Neuronal stem cell (in vitro differentiated cells): ENCODE measurements around the gene HIC1.

ENCODE experiments used
- DNase-seq: peaks from one replicate; pipeline ENCODE4 v3.0.0-alpha.2; 2013; ENCODE audit warnings: low spot score
- H2AFZ ChIP-seq: one replicate; pipeline ENCODE4 v1.6.1; 2013; ENCODE audit warnings: mild to moderate bottlenecking, low read length, inconsistent platforms
- H2AK5ac ChIP-seq: 2 replicates; pipeline ENCODE4 v1.6.1; 2013; ENCODE audit warnings: low read depth, mild to moderate bottlenecking, inconsistent platforms, low read length, moderate library complexity, mixed read lengths
- H2BK120ac ChIP-seq: 2 replicates; pipeline ENCODE4 v1.6.1; 2013; ENCODE audit warnings: low read depth, mild to moderate bottlenecking, inconsistent platforms, low read length, moderate library complexity, mixed read lengths
- H2BK12ac ChIP-seq: one replicate; pipeline ENCODE4 v1.6.1; 2013; ENCODE audit warnings: low read length, inconsistent platforms
- H2BK15ac ChIP-seq: 2 replicates; pipeline ENCODE4 v1.6.1; 2013; ENCODE audit warnings: mild to moderate bottlenecking, low read length, inconsistent platforms, mixed read lengths
- H2BK5ac ChIP-seq: one replicate; pipeline ENCODE4 v1.6.1; 2013; ENCODE audit warnings: inconsistent platforms, mild to moderate bottlenecking, low read length, moderate library complexity
- H3K14ac ChIP-seq: one replicate; pipeline ENCODE4 v1.6.1; 2013; ENCODE audit warnings: low read length, inconsistent platforms
- H3K18ac ChIP-seq: 2 replicates; pipeline ENCODE4 v1.6.1; 2013; ENCODE audit warnings: low read length, inconsistent platforms
- H3K23ac ChIP-seq: 2 replicates; pipeline ENCODE4 v1.6.1; 2013; ENCODE audit warnings: low read depth, mild to moderate bottlenecking, mixed read lengths, low read length, inconsistent platforms; ENCODE audit not compliant: poor library complexity
- H3K27ac ChIP-seq: replicated peaks from 3 replicates; pipeline ENCODE4 v1.5.1; 2013; ENCODE audit warnings: low read length, inconsistent platforms
- H3K27me3 ChIP-seq, 3 experiments: 2 replicates each; pipeline ENCODE4 v1.6.1; 2013; ENCODE audit warnings: low read length in 3 of 3, mild to moderate bottlenecking in 2 of 3, inconsistent platforms in 1 of 3, low read depth in 1 of 3, mixed read lengths in 1 of 3, moderate library complexity in 1 of 3; ENCODE audit not compliant: control insufficient read depth in 3 of 3, insufficient read depth in 3 of 3
- H3K36me3 ChIP-seq, 2 donors: replicated peaks in 1 of 2; 2 replicates each; pipeline ENCODE4 v1.6.1; 2013; ENCODE audit warnings: low read length in 2 of 2; ENCODE audit not compliant: control insufficient read depth in 2 of 2, insufficient read depth in 2 of 2
- H3K4ac ChIP-seq: 2 replicates; pipeline ENCODE4 v1.6.1; 2013; ENCODE audit warnings: inconsistent platforms, mild to moderate bottlenecking, low read length, moderate library complexity
- H3K4me1 ChIP-seq, 2 donors: 1 replicate in 1 of 2; 2 replicates in 1 of 2; pipeline ENCODE4 v1.6.1; 2013; ENCODE audit warnings: low read length in 2 of 2, low read depth in 1 of 2; ENCODE audit not compliant: control insufficient read depth in 2 of 2, insufficient read depth in 1 of 2
- H3K4me2 ChIP-seq: one replicate; pipeline ENCODE4 v1.6.1; 2013; ENCODE audit warnings: mild to moderate bottlenecking, low read length, inconsistent platforms; ENCODE audit not compliant: insufficient read depth, poor library complexity, severe bottlenecking
- H3K4me3 ChIP-seq, 2 donors: 2 replicates each; pipeline ENCODE4 v1.5.1; 2013; ENCODE audit warnings: low read length in 2 of 2, mild to moderate bottlenecking in 2 of 2, inconsistent platforms in 1 of 2, moderate library complexity in 1 of 2
- H3K79me1 ChIP-seq: one replicate; pipeline ENCODE4 v1.6.1; 2013; ENCODE audit warnings: low read depth, mild to moderate bottlenecking, inconsistent platforms, low read length, moderate library complexity
- H3K9ac ChIP-seq: one replicate; pipeline ENCODE4 v1.6.1; 2013; ENCODE audit warnings: mild to moderate bottlenecking, low read depth, low read length, inconsistent platforms; ENCODE audit not compliant: poor library complexity
- H3K9me3 ChIP-seq, 2 donors: replicated peaks in 1 of 2; 2 replicates each; pipeline versions ENCODE3 to v1.6.1; 2013; ENCODE audit warnings: low read length in 2 of 2, mild to moderate bottlenecking in 2 of 2, inconsistent platforms in 1 of 2, low read depth in 1 of 2, mixed read lengths in 1 of 2, moderate library complexity in 1 of 2; ENCODE audit not compliant: control insufficient read depth in 2 of 2, insufficient read depth in 1 of 2
- H4K8ac ChIP-seq: one replicate; pipeline ENCODE4 v1.6.1; 2013; ENCODE audit warnings: low read depth, mild to moderate bottlenecking, inconsistent platforms, low read length, moderate library complexity
- H4K91ac ChIP-seq: one replicate; pipeline ENCODE4 v1.6.1; 2013; ENCODE audit warnings: low read length, low read depth, mild to moderate bottlenecking, inconsistent platforms; ENCODE audit not compliant: poor library complexity
- WGBS, 2 donors: extraction: QIAGEN DNeasy Blood & Tissue Kit; methylation state at CpG; one replicate each; pipeline ENCODE4 v1.1.7; 2013; ENCODE audit warnings: missing lambda C conversion rate in 2 of 2, mixed read lengths in 1 of 2; ENCODE audit not compliant: insufficient read length in 2 of 2, insufficient replicate concordance in 1 of 2; ENCODE audit errors: extremely low coverage in 2 of 2; 5-methylcytosine and 5-hydroxymethylcytosine counted together

HIC1 gene

DNA sequence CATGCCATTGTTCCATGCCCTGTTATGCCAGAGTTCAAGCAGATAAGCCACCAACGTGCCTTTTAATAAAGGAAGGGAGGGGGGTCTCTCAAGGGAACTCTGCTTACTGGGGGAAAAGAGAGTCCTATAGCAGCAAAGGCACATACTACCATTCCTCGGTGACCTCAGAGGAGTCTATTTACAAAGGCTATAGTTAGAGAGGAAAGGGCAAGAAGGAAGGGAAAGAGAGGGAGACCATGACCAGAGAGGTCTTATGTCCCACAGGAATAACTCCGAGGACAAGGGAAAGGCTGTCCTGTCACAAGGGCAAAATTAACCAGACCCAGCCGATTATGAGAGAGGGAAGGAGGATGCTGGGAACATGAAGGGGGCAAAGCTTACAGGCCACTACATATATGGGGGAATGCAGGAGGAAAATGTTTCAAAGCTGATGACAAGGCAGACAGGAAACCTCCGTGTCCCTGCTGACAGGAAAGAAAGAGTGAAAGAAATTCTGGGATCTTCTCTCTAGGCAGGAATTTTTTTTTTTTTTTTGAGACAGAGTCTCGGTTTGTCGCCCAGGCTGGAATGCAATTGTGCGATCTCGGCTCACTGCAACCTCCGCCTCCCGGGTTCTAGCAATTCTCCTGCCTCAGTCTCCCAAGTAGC, 51.5 kb downstream of the HIC1 start:
- no peak for DNase-seq
- Histone ChIP-seq H3K27me3 (no peaks in the 10 kb centered on the region), H2BK120ac (no peak overlapping the region), H3K79me1 (no peaks in the 10 kb centered on the region), H3K23ac (no peak overlapping the region), H2BK12ac (no peak overlapping the region), H4K91ac (no peak overlapping the region), H3K27ac (no peak overlapping the region), H3K14ac (no peak overlapping the region), H2AFZ (no peak overlapping the region), H3K4me1 (peaks cover 2 to 9% of the 10 kb centered on the region in 2 donors), H3K4me3 (no peak overlapping the region), H2BK5ac (no peak overlapping the region), H2BK15ac (no peak overlapping the region), H3K9me3 (no peaks in the 10 kb centered on the region), H3K4me2 (no peak overlapping the region), H4K8ac (no peak overlapping the region), H3K18ac (no peak overlapping the region), H3K9ac (no peak overlapping the region), H2AK5ac (no peak overlapping the region), H3K36me3 (no peaks in the 10 kb centered on the region), H3K4ac (no peak overlapping the region)
- no CpG with 5 or more reads among the region's 11 CpGs for WGBS, 2 donors

DNA sequence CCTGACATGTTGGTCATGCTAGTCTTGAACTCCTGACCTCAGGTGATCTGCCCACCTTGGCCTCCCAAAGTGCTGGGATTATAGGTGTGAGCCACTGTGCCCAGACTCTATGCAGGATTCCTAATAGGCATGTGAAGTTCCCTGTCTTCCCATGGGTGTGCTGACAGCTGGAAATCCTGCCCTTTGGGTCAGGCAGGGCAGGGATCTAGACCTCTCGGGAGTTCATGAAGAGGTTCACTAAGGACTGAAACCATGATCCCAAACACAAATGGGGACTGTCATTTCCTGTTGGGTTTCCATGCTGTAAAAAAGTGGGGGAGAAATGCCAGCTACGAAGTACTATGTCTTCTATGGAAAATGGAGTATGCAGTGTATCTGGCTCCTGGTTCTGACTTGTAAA, 52.1 kb downstream of the HIC1 start:
- no peak overlapping the region for H2BK120ac ChIP-seq
- no peak overlapping the region for H3K18ac ChIP-seq
- H2BK15ac ChIP-seq: no peak overlapping the region
- H3K4me2 ChIP-seq: no peak overlapping the region
- no peaks in the 10 kb centered on the region for H3K27me3 ChIP-seq
- H3K9ac ChIP-seq: no peak overlapping the region
- H2AFZ ChIP-seq: no peak overlapping the region
- H3K14ac ChIP-seq: no peak overlapping the region
- H3K23ac ChIP-seq: no peak overlapping the region
- H3K9me3 ChIP-seq: no peaks in the 10 kb centered on the region
- H2BK5ac ChIP-seq: no peak overlapping the region
- no peak overlapping the region for H3K4me3 ChIP-seq
- peaks cover 2 to 9% of the 10 kb centered on the region in 2 donors for H3K4me1 ChIP-seq
- H2BK12ac ChIP-seq: no peak overlapping the region
- no CpG with 5 or more reads among the region's 2 CpGs for WGBS, 2 donors
- H4K8ac ChIP-seq: no peak overlapping the region
- H3K27ac ChIP-seq: no peak overlapping the region
- no peak for DNase-seq
- no peak overlapping the region for H2AK5ac ChIP-seq
- no peaks in the 10 kb centered on the region for H3K36me3 ChIP-seq
- H3K4ac ChIP-seq: no peak overlapping the region
- H4K91ac ChIP-seq: no peak overlapping the region
- H3K79me1 ChIP-seq: no peaks in the 10 kb centered on the region

DNA sequence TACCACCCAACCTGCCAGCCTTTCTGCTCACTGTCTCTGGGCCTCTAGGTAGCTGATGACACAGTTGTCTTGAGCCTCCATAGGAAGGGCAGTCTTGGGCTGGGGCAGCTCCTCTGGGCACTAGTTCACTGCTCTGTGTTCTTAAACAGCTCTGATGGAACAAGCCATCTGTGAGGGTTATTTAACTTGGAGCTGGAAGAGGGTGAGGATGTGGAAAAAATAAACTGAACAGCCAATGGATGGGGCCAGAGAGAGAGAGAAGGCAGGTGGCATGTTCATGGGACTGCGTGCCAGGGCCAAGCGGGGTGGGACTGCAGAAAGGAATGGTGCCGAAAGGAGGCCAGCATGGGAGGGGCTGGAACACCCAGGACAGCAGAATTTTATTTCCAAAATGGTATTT, 52.6 kb downstream of the HIC1 start:
- Histone ChIP-seq H3K79me1 (no peaks in the 10 kb centered on the region), H2BK12ac (no peak overlapping the region), H3K27ac (no peak overlapping the region), H3K36me3 (no peaks in the 10 kb centered on the region), H4K8ac (no peak overlapping the region), H2AK5ac (no peak overlapping the region), H2BK120ac (no peak overlapping the region), H3K14ac (no peak overlapping the region), H3K23ac (no peak overlapping the region), H3K4me1 (peaks cover 2 to 9% of the 10 kb centered on the region in 2 donors), H3K9me3 (no peaks in the 10 kb centered on the region), H2AFZ (no peak overlapping the region), H2BK5ac (no peak overlapping the region), H3K9ac (no peak overlapping the region), H3K4me2 (no peak overlapping the region), H4K91ac (no peak overlapping the region), H3K18ac (no peak overlapping the region), H3K4ac (no peak overlapping the region), H3K4me3 (no peak overlapping the region), H2BK15ac (no peak overlapping the region), H3K27me3 (no peaks in the 10 kb centered on the region)
- no peak for DNase-seq
- WGBS, 2 donors: no CpG with 5 or more reads among the region's 3 CpGs

DNA sequence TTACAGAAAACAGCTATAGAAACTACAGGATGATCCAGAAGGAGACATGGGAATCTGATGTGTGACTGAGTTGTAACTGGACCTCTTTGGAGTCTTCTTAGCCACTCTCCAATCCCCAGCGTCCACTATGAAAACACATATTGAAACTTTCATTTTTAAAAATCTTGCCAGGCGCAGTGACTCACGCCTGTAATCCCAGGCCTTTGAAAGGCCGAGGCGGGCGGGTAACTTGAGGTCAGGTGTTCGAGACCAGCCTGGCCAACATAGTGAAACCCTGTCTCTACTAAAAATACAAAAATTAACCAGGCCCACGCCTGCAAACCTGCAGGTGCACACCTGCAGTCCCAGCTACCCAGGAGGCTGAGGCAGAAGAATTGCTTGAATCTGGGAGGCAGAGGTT, 53.3 kb downstream of the HIC1 start:
- Histone ChIP-seq H3K23ac (no peak overlapping the region), H2BK15ac (no peak overlapping the region), H3K36me3 (no peaks in the 10 kb centered on the region), H2AK5ac (no peak overlapping the region), H3K27me3 (no peaks in the 10 kb centered on the region), H3K4ac (no peak overlapping the region), H3K79me1 (no peaks in the 10 kb centered on the region), H3K4me2 (no peak overlapping the region), H3K9ac (no peak overlapping the region), H2BK12ac (no peak overlapping the region), H4K91ac (no peak overlapping the region), H3K4me3 (no peak overlapping the region), H2BK120ac (no peak overlapping the region), H2AFZ (no peak overlapping the region), H4K8ac (no peak overlapping the region), H3K27ac (no peak overlapping the region), H2BK5ac (no peak overlapping the region), H3K4me1 (peaks cover 2 to 9% of the 10 kb centered on the region in 2 donors), H3K9me3 (no peaks in the 10 kb centered on the region), H3K18ac (no peak overlapping the region), H3K14ac (no peak overlapping the region)
- no CpG with 5 or more reads among the region's 8 CpGs for whole genome bisulfite sequencing, 2 donors
- DNase-seq: no peak
